GM21737 (cell line): ENCODE measurements around the gene MGME1.
"Not testable (repeated sequence)": the region's sequence is repeated elsewhere in the genome, so short reads cannot be mapped to it uniquely, and the experiment has no call there.

ENCODE experiments used
- ATAC-seq: cut with Tn5 transposase; IDR thresholded peaks from one replicate; pipeline ENCODE4 v1.9.1; 2021; ENCODE audit warnings: mild to moderate bottlenecking, moderate library complexity; ENCODE audit not compliant: unreplicated experiment

The MGME1 gene

GRCh38 chr20:17958373-17959256 is 10.2 kb upstream of the MGME1 start:
- ATAC-seq, result no peak

DNA sequence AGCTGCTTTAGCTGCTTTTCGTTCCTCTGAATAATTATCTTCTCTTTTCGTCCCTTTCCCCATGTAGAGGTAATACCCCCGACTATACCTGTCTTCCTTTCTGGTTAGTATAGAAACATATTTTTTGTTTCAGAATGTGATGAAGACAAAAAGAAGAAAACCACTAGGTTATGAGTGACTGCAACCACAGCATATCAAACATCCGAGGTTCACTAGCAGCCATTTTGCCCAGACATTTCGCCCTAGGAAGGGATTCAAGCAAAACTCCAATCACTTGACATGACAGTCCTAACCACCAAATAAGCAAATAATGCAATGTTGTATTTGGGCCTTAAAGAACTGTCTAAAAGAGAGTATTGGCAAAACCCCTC is 9.6 kb upstream of the MGME1 start:
- ATAC-seq, result no peak

- ATAC-seq, result not testable (repeated sequence)
These were observed 8.4 kb upstream of the MGME1 start for GRCh38 chr20:17960400-17960885.

DNA sequence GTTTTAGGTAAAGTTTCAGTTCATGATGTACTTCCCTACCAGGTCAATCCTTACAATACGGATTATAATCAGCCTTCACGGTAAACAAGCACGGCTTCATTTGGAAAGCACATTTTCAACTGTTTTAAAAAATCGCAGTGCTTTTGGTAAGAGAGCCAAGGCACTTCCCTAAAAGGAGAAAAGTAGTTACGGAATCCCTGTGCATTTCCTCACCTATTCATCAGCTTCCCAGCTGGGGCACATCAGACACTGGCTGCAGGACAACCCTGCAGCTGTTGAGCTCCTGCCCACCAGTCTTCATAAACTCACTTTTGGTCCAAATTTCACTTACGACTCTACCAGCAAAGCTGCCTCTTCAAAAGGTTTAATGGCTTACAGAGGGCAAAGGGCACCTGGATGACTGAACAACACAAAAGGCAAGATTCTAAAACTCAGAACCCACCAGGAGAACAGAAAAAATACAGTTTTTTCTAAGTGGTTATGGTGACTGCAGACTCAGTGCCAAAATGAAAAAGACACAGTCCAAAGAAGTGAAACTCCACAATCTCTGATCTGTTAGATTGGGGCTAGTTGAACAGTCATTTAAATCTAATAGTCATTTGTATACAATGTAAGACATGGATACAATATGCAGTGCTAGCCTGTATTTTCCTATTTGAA is 7.8 kb upstream of the MGME1 start:
- ATAC-seq, result no peak

GRCh38 chr20:17961587-17961940 is 7.3 kb upstream of the MGME1 start:
- ATAC-seq, result no peak

GRCh38 chr20:17963114-17963897 is 5.5 kb upstream of the MGME1 start:
- no peak for ATAC-seq

DNA sequence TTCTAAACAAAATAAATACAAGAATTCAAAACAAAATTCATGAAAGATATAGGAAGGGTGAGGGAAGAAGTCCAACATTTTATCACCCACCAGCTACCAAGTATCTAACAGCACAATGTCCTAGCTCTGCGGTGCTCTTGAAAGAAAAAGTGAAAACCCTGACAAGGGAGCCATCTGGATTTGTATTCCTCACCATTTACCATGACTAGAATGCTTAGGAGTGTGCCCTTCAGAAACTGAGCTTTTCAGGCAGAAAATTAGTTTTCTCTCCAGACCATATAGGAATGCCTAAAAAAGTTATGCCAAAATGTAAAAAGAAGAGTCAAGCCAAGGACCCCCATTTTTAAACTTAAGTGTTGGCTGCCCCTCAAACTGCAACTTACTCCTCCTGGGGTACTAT is 4.7 kb upstream of the MGME1 start:
- ATAC-seq, result no peak

GRCh38 chr20:17964632-17965031 is 4.2 kb upstream of the MGME1 start:
- no peak for ATAC-seq

- ATAC-seq, result no peak
These were observed 3.6 kb upstream of the MGME1 start for GRCh38 chr20:17965042-17965697.

DNA sequence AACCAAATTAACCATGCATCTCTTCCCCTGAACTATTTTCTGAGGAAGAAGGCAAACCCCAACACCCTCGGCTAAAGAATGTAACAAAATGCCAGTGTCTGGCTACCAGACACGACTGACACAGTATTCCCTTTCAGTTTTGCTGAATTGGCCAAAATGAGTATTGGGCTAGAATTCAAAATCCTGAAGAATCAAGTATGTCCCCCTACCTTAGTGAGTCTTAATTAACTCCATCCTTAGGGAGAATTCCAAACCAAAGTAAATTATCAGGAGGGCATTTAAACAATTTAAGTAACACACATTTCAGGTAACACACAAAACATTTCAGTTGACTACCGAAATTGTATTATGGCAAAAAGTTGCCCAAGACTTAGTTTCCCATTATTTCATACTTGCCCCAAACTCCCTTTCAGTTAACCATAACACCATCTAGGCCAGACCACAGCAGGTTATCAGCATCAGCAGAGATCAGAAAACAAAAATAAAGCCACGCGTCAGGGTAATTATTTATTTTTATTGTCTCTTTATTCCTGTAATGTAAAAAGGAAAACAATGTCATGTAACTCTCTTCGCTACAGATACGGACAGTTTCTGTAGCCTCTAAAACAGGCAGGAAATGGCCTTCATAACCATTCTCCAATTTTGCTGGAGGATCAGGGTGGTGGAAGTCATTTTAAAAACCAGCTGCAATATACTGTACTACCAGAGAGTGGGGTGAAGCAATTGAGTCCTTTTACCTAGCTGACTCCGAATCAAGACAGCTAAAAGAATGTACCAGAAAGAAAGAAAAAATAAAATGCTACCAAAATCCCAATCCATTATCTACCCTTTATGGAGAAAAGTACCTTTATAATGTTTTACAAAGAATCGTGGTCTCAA is 2.1 kb upstream of the MGME1 start:
- no peak for ATAC-seq

- ATAC-seq, result peak; percentile 1
These were observed 1.1 kb upstream of the MGME1 start for GRCh38 chr20:17967521-17968365.

DNA sequence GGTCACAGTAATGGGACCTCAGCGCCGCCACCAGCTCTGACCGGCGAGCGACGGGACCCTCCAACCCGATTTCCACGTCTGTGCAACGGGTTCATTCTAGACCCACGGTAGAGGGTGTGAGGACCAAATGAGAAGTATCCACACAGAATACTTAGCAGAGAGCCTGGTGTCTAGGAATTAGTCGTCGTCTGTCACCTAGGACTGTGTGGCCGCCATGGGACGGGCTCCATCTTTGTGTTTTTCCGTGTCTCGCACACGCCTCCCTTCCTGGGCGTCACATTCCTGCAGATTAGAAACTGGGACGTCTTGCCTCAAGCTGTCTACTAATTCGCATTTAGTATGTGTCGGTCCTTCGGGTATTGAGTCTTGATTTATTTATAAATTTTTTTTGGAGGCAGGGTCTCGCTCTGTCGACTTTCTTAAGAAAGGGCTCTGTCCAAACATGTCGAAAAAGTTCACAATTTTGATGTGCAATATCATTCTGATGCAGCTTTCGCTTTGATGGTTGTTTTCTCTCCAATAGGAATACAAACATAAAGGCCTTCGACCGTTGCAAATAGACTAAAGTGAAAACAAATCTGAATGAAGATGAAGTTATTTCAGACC is 563 bp downstream of the MGME1 start:
- peak; percentile 14 for ATAC-seq

DNA sequence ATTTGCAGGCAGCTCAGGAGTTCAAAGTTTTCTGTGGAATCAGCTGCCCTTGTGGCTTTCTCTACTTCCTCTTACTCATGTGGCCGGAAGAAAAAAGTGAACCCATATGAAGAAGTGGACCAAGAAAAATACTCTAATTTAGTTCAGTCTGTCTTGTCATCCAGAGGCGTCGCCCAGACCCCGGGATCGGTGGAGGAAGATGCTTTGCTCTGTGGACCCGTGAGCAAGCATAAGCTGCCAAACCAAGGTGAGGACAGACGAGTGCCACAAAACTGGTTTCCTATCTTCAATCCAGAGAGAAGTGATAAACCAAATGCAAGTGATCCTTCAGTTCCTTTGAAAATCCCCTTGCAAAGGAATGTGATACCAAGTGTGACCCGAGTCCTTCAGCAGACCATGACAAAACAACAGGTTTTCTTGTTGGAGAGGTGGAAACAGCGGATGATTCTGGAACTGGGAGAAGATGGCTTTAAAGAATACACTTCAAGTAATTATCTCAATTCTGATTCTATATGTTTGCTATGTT is 1.1 kb downstream of the MGME1 start:
- ATAC-seq, result no peak

DNA sequence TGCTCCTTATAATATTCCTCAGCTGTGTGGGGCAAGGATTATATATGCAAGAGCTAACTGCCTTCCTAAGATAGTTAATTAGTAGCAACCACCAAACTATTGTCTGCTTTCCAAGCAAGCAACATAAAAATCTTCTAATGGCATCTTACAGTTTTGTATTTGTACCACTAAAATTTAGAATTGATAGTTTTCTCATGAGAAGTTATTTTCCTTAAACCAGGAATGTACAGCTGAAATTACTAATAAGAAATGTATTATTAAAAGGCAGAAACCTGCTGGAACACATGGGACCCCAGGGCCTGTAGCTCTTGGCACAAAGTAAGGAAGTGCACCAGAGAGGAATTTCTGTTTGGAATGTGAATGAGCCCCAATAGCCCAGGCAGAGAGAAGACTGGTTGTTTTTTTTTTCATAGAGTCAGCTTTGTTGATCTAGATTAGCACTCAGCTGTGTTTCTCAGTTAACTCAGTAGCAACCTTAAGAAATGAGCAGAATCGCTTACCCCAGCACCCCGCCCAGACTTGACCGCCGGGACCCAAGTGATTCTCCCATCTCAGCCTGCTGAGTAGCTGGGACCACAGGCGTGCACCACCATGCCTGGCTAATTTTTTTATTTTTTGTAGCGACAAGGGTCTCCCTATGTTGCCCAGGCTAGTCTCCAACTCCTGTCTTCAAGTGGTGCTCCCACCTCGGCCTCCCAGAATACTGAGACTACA is 2.6 kb downstream of the MGME1 start:
- ATAC-seq, result no peak

GRCh38 chr20:17972121-17972520 is 3.3 kb downstream of the MGME1 start:
- ATAC-seq, result no peak

GRCh38 chr20:17976305-17976704 is 7.5 kb downstream of the MGME1 start:
- no peak for ATAC-seq

DNA sequence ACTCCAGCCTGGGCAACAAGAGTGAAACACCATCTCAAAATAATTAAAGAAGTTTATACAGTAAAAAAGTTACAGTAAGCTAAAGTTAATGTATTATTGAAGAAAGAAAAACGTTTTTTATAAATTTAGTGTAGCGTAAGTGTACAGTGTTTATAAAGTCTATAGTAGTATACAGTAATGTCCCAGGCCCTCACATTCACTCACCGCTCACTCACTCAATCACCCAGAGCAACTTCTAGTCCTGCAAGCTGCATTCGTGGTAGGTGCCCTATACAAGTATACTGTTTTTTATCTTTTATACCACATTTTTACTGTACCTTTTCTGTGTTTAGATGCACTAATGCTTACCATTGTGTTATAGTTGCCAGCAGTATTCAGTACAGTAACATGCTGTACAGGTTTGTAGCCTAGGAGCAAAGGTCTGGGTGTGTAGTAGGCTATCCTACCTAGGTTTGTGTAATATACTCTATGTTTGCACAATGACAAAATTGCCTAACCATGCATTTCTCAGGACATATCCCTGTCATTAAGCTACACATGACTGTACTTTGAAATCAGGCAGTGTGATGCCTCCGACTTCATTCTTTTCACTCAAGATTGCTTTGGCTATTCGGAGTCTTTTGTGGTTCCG is 16.7 kb downstream of the MGME1 start:
- ATAC-seq, result no peak
